CD8-positive, alpha-beta memory T cell (primary cell): Measurements from ENCODE around the gene NTRK3. TPM values are rescaled to one million over a fixed set of nuclear protein-coding genes. Genes with fewer than 3 reads are reported as not detected.

Experiments
- CTCF ChIA-PET: fragments of 350-600 bp; sonication (Branson Sonifier 250); formaldehyde crosslinking; loops from one replicate; lab custom pipeline; 2021; ENCODE audit warnings: antibody characterized with exemption; lab: Charles Lee
- POLR2A ChIA-PET: fragments of 350-600 bp; sonication (Branson Sonifier 250); formaldehyde crosslinking; loops from one replicate; lab custom pipeline; 2021; ENCODE audit warnings: antibody characterized with exemption; lab: Charles Lee
- DNase-seq, 5 donors: peaks; one replicate each; pipeline versions ENCODE4 v3.0.0 to v3.0.0-alpha.2; 2020 to 2022; ENCODE audit warnings: mixed read lengths in 1 of 5
- H3K27ac ChIP-seq: one replicate; pipeline ENCODE4 v1.7.0; 2013; ENCODE audit warnings: low read depth, mild to moderate bottlenecking, low read length, moderate library complexity
- H3K27me3 ChIP-seq: 2 replicates; pipeline ENCODE4 v1.7.0; 2013; ENCODE audit warnings: low read length, mild to moderate bottlenecking; ENCODE audit not compliant: insufficient read depth, poor library complexity, severe bottlenecking
- H3K36me3 ChIP-seq: 2 replicates; pipeline ENCODE4 v1.7.0; 2013; ENCODE audit warnings: mild to moderate bottlenecking, low read length, moderate library complexity; ENCODE audit not compliant: insufficient read depth
- H3K4me1 ChIP-seq: 2 replicates; pipeline ENCODE4 v1.7.0; 2013; ENCODE audit warnings: mild to moderate bottlenecking, low read length, moderate library complexity; ENCODE audit not compliant: insufficient read depth
- H3K4me3 ChIP-seq: 2 replicates; pipeline ENCODE4 v1.7.0; 2013; ENCODE audit warnings: mild to moderate bottlenecking, low read length
- H3K9me3 ChIP-seq: 2 replicates; pipeline ENCODE4 v1.7.0; 2013; ENCODE audit warnings: mild to moderate bottlenecking, low read length
- H3K27ac Mint-ChIP-seq, 8 donors: one replicate each; pipeline ENCODE4 v1.8.0; 2020 to 2021; ENCODE audit warnings: mixed read lengths in 8 of 8, mild to moderate bottlenecking in 6 of 8, inconsistent platforms in 3 of 8, moderate library complexity in 3 of 8
- H3K27me3 Mint-ChIP-seq, 2 donors: one replicate each; pipeline ENCODE4 v1.8.0; 2020 to 2021; ENCODE audit warnings: mixed read lengths in 2 of 2, mild to moderate bottlenecking in 1 of 2, moderate library complexity in 1 of 2
- H3K36me3 Mint-ChIP-seq, 3 donors: one replicate each; pipeline ENCODE4 v1.8.0; 2020 to 2021; ENCODE audit warnings: mixed read lengths in 3 of 3, inconsistent platforms in 1 of 3, mild to moderate bottlenecking in 1 of 3
- H3K4me1 Mint-ChIP-seq, 3 donors: one replicate each; pipeline ENCODE4 v1.8.0; 2020 to 2021; ENCODE audit warnings: mixed read lengths in 3 of 3, inconsistent platforms in 1 of 3, mild to moderate bottlenecking in 1 of 3
- H3K4me3 Mint-ChIP-seq, 7 donors: one replicate each; pipeline ENCODE4 v1.8.0; 2020 to 2021; ENCODE audit warnings: mixed read lengths in 7 of 7, mild to moderate bottlenecking in 6 of 7, moderate library complexity in 4 of 7, inconsistent platforms in 2 of 7
- H3K9me3 Mint-ChIP-seq, 5 donors: one replicate each; pipeline ENCODE4 v1.8.0; 2020 to 2022; ENCODE audit warnings: mixed read lengths in 5 of 5, mild to moderate bottlenecking in 3 of 5, moderate library complexity in 2 of 5, inconsistent platforms in 1 of 5
- polyA plus RNA-seq: library from polyadenylated mRNA; unstranded; fragments of 300-500 nt; fragmentation: Illumina TruSeq; gene quantifications from one replicate; pipeline ENCODE4 v1.2.3, GENCODE V29; 2021
- total RNA-seq, 2 experiments: library from RNA; stranded (reverse); gene quantifications; one replicate each; pipeline ENCODE4 v1.2.3, GENCODE V29; 2021

The NTRK3 gene
- total and polyA plus RNA-seq, 3 experiments from 2014 or later, result 0.26 to 0.29 TPM; not detected in 1

- no peak overlapping the region for H3K4me3 ChIP-seq
- H3K36me3 Mint-ChIP-seq, result no peaks in the 10 kb centered on the region
- POLR2A ChIA-PET, result no interaction called here
- H3K9me3 ChIP-seq, result no peaks in the 10 kb centered on the region
- no peaks in the 10 kb centered on the region for H3K4me1 Mint-ChIP-seq
- no peak overlapping the region for H3K27ac Mint-ChIP-seq
- CTCF ChIA-PET, result no interaction called here
- DNase-seq, result no peak
- H3K27ac ChIP-seq, result no peak overlapping the region
- no peaks in the 10 kb centered on the region for H3K27me3 ChIP-seq
- no peaks in the 10 kb centered on the region for H3K36me3 ChIP-seq
- peaks cover 3 to 12% of the 10 kb centered on the region in 2 donors for H3K27me3 Mint-ChIP-seq
- H3K9me3 Mint-ChIP-seq, result no peaks in the 10 kb centered on the region
- H3K4me1 ChIP-seq, result no peaks in the 10 kb centered on the region
- no peak overlapping the region for H3K4me3 Mint-ChIP-seq
These were observed 137.8 kb downstream of the NTRK3 start for GRCh38 chr15:88118741-88119140.

- Histone ChIP-seq H3K4me1 (no peaks in the 10 kb centered on the region), H3K36me3 (no peaks in the 10 kb centered on the region), H3K27me3 (no peaks in the 10 kb centered on the region), H3K9me3 (no peaks in the 10 kb centered on the region), H3K4me3 (no peak overlapping the region), H3K27ac (no peak overlapping the region)
- ChIA-PET CTCF (no interaction called here), POLR2A (no interaction called here)
- Mint-ChIP-seq H3K4me3 (no peak overlapping the region), H3K27ac (no peak overlapping the region), H3K27me3 (peaks cover 3 to 12% of the 10 kb centered on the region in 2 donors), H3K4me1 (no peaks in the 10 kb centered on the region), H3K36me3 (no peaks in the 10 kb centered on the region), H3K9me3 (no peaks in the 10 kb centered on the region)
- DNase-seq, result no peak
These were observed 138.5 kb downstream of the NTRK3 start for GRCh38 chr15:88118035-88118434.

GRCh38 chr15:88115486-88116152 lies 140.9 kb downstream of the NTRK3 start:
- Mint-ChIP-seq H3K4me1 (no peaks in the 10 kb centered on the region), H3K36me3 (no peaks in the 10 kb centered on the region), H3K27ac (no peak overlapping the region), H3K9me3 (no peaks in the 10 kb centered on the region), H3K27me3 (peaks cover 3 to 12% of the 10 kb centered on the region in 2 donors), H3K4me3 (no peak overlapping the region)
- no peaks in the 10 kb centered on the region for H3K27me3 ChIP-seq
- H3K36me3 ChIP-seq, result no peaks in the 10 kb centered on the region
- H3K4me3 ChIP-seq, result no peak overlapping the region
- CTCF ChIA-PET, result no interaction called here
- no peaks in the 10 kb centered on the region for H3K9me3 ChIP-seq
- no peak overlapping the region for H3K27ac ChIP-seq
- H3K4me1 ChIP-seq, result no peaks in the 10 kb centered on the region
- DNase-seq, result no peak
- POLR2A ChIA-PET, result no interaction called here

DNA sequence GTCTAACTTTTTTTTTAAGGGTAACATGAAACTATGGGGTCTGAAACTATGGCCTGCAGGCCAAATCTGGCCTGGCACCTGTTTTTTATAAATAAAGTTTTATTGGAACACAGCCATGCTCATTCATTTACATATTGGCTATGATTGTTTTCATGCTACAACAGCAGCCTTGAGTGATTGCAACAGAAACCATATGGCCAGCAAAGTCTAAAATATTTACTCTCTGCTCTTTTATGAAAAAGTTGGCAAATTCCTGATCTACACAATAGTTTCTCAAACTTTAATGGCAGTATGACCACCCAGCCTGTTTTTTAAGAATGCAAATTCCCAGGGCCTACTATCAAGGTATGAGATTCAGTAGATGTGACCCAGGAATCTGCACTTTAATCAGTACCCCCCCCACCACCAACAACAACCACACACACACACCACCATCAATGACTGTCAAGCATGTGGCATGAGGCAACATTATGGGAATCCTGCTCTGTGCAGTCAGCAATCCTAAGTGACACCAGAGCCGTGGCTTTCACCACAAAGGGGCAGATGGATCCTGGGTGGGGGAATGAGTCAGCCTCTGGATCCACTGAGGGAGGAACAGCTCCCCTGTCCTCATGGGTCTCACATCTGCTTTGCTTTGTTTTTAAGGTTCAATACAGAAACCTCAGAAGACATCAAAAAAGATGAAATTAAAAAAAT lies 142.8 kb downstream of the NTRK3 start:
- Mint-ChIP-seq H3K9me3 (no peaks in the 10 kb centered on the region), H3K4me3 (no peak overlapping the region), H3K27ac (no peak overlapping the region), H3K36me3 (no peaks in the 10 kb centered on the region), H3K27me3 (peaks cover 3 to 12% of the 10 kb centered on the region in 2 donors), H3K4me1 (no peaks in the 10 kb centered on the region)
- no peaks in the 10 kb centered on the region for H3K9me3 ChIP-seq
- no peaks in the 10 kb centered on the region for H3K4me1 ChIP-seq
- no peaks in the 10 kb centered on the region for H3K27me3 ChIP-seq
- H3K27ac ChIP-seq, result no peak overlapping the region
- no peak overlapping the region for H3K4me3 ChIP-seq
- DNase-seq, result no peak
- H3K36me3 ChIP-seq, result no peaks in the 10 kb centered on the region
- ChIA-PET CTCF (no interaction called here), POLR2A (no interaction called here)

- CTCF ChIA-PET, result interaction anchor here (0.9 to 1.2 kb wide), 2 partner anchors 10 to 44 kb away, joined by 3 read pairs; no protein-coding TSS in a partner anchor
- Mint-ChIP-seq H3K4me3 (no peak overlapping the region), H3K27ac (no peak overlapping the region), H3K4me1 (no peaks in the 10 kb centered on the region), H3K9me3 (peaks cover 0 to 2% (median 0%) of the 10 kb centered on the region in 5 donors), H3K36me3 (no peaks in the 10 kb centered on the region), H3K27me3 (peaks cover 0 to 3% of the 10 kb centered on the region in 2 donors)
- no peak for DNase-seq
- Histone ChIP-seq H3K27me3 (no peaks in the 10 kb centered on the region), H3K4me1 (no peaks in the 10 kb centered on the region), H3K27ac (no peak overlapping the region), H3K36me3 (no peaks in the 10 kb centered on the region), H3K4me3 (no peak overlapping the region), H3K9me3 (no peaks in the 10 kb centered on the region)
- POLR2A ChIA-PET, result no interaction called here
These were observed 147.5 kb downstream of the NTRK3 start for GRCh38 chr15:88108991-88109390.

DNA sequence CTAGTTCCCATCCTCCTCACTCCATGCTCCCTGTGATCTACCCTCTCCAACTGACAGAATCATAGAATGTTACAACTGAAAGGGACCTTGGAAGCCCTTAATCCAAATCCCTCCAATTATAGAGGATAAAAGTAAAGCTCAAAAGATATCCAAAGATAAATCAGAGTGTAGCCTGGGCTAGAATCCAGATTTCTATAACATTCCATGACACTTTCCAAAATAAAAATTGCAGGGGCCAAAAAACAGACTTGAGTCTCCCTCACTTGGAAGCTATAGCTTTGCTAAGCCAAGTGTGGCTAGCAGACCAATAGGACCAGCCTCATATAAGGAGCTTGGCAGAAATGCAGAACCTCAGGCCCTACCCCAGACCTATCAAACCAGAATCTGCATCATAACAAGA lies 148.1 kb downstream of the NTRK3 start:
- Histone ChIP-seq H3K27ac (no peak overlapping the region), H3K9me3 (no peaks in the 10 kb centered on the region), H3K36me3 (no peaks in the 10 kb centered on the region), H3K4me1 (no peaks in the 10 kb centered on the region), H3K27me3 (no peaks in the 10 kb centered on the region), H3K4me3 (no peak overlapping the region)
- H3K27me3 Mint-ChIP-seq, result peaks cover 1 to 3% of the 10 kb centered on the region in 2 donors
- H3K4me3 Mint-ChIP-seq, result no peak overlapping the region
- no peak for DNase-seq
- H3K27ac Mint-ChIP-seq, result no peak overlapping the region
- ChIA-PET CTCF (interaction anchor here (1.2 kb wide), 1 partner anchor 9 kb away, joined by 3 read pairs; no protein-coding TSS in a partner anchor), POLR2A (no interaction called here)
- H3K9me3 Mint-ChIP-seq, result peaks cover 0 to 2% (median 0%) of the 10 kb centered on the region in 5 donors
- no peaks in the 10 kb centered on the region for H3K4me1 Mint-ChIP-seq
- no peaks in the 10 kb centered on the region for H3K36me3 Mint-ChIP-seq

- POLR2A ChIA-PET, result no interaction called here
- H3K36me3 ChIP-seq, result no peaks in the 10 kb centered on the region
These were observed 150.5 kb downstream of the NTRK3 start for GRCh38 chr15:88106074-88106473.

GRCh38 chr15:88104357-88104756 lies 152.2 kb downstream of the NTRK3 start:
- Histone ChIP-seq H3K27me3 (no peaks in the 10 kb centered on the region), H3K4me1 (no peaks in the 10 kb centered on the region), H3K36me3 (no peaks in the 10 kb centered on the region), H3K4me3 (no peak overlapping the region), H3K27ac (no peak overlapping the region), H3K9me3 (no peaks in the 10 kb centered on the region)
- no peak for DNase-seq
- Mint-ChIP-seq H3K27me3 (peaks cover 2 to 3% of the 10 kb centered on the region in 2 donors), H3K4me3 (no peak overlapping the region), H3K27ac (no peak overlapping the region), H3K36me3 (no peaks in the 10 kb centered on the region), H3K4me1 (no peaks in the 10 kb centered on the region), H3K9me3 (peaks cover 0 to 2% (median 0%) of the 10 kb centered on the region in 5 donors)
- ChIA-PET POLR2A (no interaction called here), CTCF (no interaction called here)

More at GRCh38 chr15:88106074-88106473, 150.5 kb downstream of the NTRK3 start:
- Mint-ChIP-seq H3K27me3 (peaks cover 2 to 3% of the 10 kb centered on the region in 2 donors), H3K27ac (peak overlapping the region in 1 of 8 donors; percentile 64), H3K4me3 (no peak overlapping the region), H3K9me3 (peaks cover 0 to 2% (median 0%) of the 10 kb centered on the region in 5 donors), H3K4me1 (no peaks in the 10 kb centered on the region), H3K36me3 (no peaks in the 10 kb centered on the region)
- CTCF ChIA-PET, result no interaction called here
- Histone ChIP-seq H3K27me3 (no peaks in the 10 kb centered on the region), H3K27ac (no peak overlapping the region), H3K9me3 (no peaks in the 10 kb centered on the region), H3K4me1 (no peaks in the 10 kb centered on the region), H3K4me3 (no peak overlapping the region)
- no peak for DNase-seq
